Suprapubic skin (tissue), 4 donors: ENCODE measurements around the gene ZCCHC24. TPM values are rescaled to one million over a fixed set of nuclear protein-coding genes. Genes with fewer than 3 reads are reported as not detected.

Source experiments
- DNase-seq, 2 donors: peaks; one replicate each; pipeline ENCODE4 v3.0.0-alpha.2; 2019; ENCODE audit warnings: low spot score in 2 of 2
- H3K27ac ChIP-seq: fragments of 200-600 bp; sonication (generic); one replicate; pipeline ENCODE4 v1.5.1; 2019
- H3K27me3 ChIP-seq: fragments of 200-600 bp; sonication (generic); one replicate; pipeline ENCODE4 v1.5.1; 2019
- H3K36me3 ChIP-seq: fragments of 200-600 bp; sonication (generic); one replicate; pipeline ENCODE4 v1.5.1; 2019
- H3K4me1 ChIP-seq: fragments of 200-600 bp; sonication (generic); one replicate; pipeline ENCODE4 v1.5.1; 2019
- H3K4me3 ChIP-seq: fragments of 200-600 bp; sonication (generic); one replicate; pipeline ENCODE4 v1.5.1; 2019; ENCODE audit warnings: mild to moderate bottlenecking
- H3K9me3 ChIP-seq: fragments of 200-600 bp; sonication (generic); one replicate; pipeline ENCODE4 v1.5.1; 2019
- EP300 ChIP-seq: sonication (generic); formaldehyde crosslinking; IDR thresholded peaks from one replicate; pipeline ENCODE4 v1.6.1; 2017; ENCODE audit warnings: antibody characterized with exemption
- POLR2A ChIP-seq, 2 donors: fragments of 450-650 bp; IDR thresholded peaks; one replicate each; pipeline ENCODE4 v1.6.1; 2017; ENCODE audit warnings: antibody characterized with exemption in 2 of 2, mild to moderate bottlenecking in 2 of 2, moderate library complexity in 2 of 2
- POLR2AphosphoS5 ChIP-seq, 3 donors: sonication (generic); formaldehyde crosslinking; IDR thresholded peaks; one replicate each; pipeline ENCODE4 v1.6.1; 2017; ENCODE audit warnings: antibody characterized with exemption in 3 of 3
- WGBS: methylation state at CpG from one replicate; pipeline ENCODE4 v1.1.5; 2018; 5-methylcytosine and 5-hydroxymethylcytosine counted together
- total RNA-seq, 4 donors: library from RNA; depleted of rRNA; stranded (reverse); fragments of >200 nt; gene quantifications; one replicate each; pipeline ENCODE4 v1.1.0, GENCODE V29; 2016
- TF ChIP-seq, protein P1 (sequence below), 2 donors: fragments of 200-600 bp in 1 of 2; fragments of 450-650 bp in 1 of 2; sonication (generic) in 1 of 2; IDR thresholded peaks; one replicate each; pipeline ENCODE4 v1.5.1; 2016 to 2019; ENCODE audit warnings: antibody characterized with exemption in 2 of 2, mild to moderate bottlenecking in 1 of 2, moderate library complexity in 1 of 2

The ZCCHC24 gene
- total RNA-seq, 4 donors from 2014 or later: 8.9 to 17.3 (median 12.8) TPM

DNA sequence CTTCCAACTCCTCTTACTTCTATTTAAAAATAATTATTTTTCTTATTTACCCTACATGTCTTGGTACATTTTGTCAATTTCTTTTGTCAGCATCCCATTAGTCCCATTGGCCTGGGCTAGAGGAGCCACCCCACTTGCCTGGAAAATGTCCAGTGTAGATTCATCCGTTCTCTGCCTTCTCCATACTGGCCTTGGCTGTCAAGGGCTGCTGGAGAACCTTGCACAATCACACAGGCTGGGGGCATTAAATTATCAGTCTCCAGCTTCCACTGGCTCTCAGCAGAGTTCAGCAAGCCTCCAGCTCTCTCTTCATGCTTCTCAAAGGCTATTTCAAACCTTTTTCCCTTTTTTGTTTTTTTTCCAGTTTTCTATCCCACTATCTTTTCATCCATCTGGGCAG lies 13.8 kb upstream of the ZCCHC24 start:
- no peak for DNase-seq
- WGBS: 52% methylated on average over 1 of the region's 1 CpG
- TF ChIP-seq EP300 (no peak), POLR2A (IDR thresholded peaks at IDR 0.05) (no peak), POLR2AphosphoS5 (IDR thresholded peaks at IDR 0.05) (no peak)
- TF ChIP-seq, protein P1, sequence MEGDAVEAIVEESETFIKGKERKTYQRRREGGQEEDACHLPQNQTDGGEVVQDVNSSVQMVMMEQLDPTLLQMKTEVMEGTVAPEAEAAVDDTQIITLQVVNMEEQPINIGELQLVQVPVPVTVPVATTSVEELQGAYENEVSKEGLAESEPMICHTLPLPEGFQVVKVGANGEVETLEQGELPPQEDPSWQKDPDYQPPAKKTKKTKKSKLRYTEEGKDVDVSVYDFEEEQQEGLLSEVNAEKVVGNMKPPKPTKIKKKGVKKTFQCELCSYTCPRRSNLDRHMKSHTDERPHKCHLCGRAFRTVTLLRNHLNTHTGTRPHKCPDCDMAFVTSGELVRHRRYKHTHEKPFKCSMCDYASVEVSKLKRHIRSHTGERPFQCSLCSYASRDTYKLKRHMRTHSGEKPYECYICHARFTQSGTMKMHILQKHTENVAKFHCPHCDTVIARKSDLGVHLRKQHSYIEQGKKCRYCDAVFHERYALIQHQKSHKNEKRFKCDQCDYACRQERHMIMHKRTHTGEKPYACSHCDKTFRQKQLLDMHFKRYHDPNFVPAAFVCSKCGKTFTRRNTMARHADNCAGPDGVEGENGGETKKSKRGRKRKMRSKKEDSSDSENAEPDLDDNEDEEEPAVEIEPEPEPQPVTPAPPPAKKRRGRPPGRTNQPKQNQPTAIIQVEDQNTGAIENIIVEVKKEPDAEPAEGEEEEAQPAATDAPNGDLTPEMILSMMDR (IDR thresholded peaks at IDR 0.05): no peak

DNA sequence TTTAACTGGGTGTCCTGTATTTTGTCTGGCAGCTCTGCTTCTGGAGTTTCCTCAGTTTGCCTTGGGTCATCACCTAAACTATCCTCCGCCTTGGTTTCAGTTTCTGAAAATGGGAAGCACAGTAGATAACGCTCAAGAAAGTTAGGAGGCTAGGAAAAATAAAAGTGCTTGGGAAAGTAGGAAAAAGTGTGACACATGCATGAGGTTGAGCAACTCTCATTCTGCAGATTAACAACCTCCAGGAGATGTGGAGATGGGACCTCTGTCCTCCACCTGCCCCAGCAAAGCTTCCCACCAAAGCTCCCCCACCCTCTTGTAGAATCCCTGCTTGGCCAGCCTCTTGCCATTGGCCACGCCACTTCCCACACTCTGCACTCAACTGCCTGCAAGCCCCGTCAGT lies 13.1 kb upstream of the ZCCHC24 start:
- Histone ChIP-seq H3K27me3 (no peaks in the 10 kb centered on the region), H3K27ac (no peak overlapping the region), H3K4me3 (no peak overlapping the region), H3K36me3 (no peaks in the 10 kb centered on the region), H3K9me3 (no peaks in the 10 kb centered on the region), H3K4me1 (peaks cover 12% of the 10 kb centered on the region)
- no peak for DNase-seq
- TF ChIP-seq POLR2A (IDR thresholded peaks at IDR 0.05) (no peak), POLR2AphosphoS5 (IDR thresholded peaks at IDR 0.05) (no peak), EP300 (no peak)
- TF ChIP-seq, protein P1 (IDR thresholded peaks at IDR 0.05): no peak
- WGBS: 88% methylated on average over 4 of the region's 4 CpGs

More for the DNA sequence above, 13.8 kb upstream of the ZCCHC24 start:
- Histone ChIP-seq H3K9me3 (no peaks in the 10 kb centered on the region), H3K36me3 (no peaks in the 10 kb centered on the region), H3K27ac (no peak overlapping the region), H3K27me3 (no peaks in the 10 kb centered on the region), H3K4me1 (peaks cover 6% of the 10 kb centered on the region), H3K4me3 (no peak overlapping the region)

DNA sequence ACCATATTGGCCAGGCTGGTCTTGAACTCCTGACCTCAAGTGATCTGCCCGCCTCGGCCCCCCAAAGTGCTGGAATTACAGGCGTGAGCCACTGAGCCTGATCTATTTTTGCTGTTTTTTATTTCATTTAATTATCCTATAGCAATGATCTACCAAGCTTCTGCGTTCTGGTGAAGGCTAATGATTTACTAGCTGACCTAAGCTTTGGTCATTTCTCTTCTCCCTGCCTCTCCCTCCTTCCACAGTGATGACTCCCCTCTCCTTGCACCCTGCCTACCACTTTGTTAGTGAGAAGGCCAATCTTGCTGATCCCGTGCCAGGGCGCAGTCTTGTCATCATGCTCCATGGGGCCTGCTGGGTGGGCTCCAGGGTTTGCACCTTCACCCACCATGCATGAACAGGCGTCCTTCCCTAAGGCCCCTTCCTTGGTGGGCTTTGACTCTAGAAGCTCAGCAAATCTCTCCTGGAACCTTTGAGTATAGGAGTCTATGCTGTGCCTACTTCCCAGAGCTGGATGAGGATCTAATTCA lies 11.9 kb upstream of the ZCCHC24 start:
- Histone ChIP-seq H3K27ac (no peak overlapping the region), H3K27me3 (no peaks in the 10 kb centered on the region), H3K4me1 (peaks cover 12% of the 10 kb centered on the region), H3K4me3 (no peak overlapping the region), H3K36me3 (no peaks in the 10 kb centered on the region), H3K9me3 (no peaks in the 10 kb centered on the region)
- 81% methylated on average over 7 of the region's 7 CpGs for WGBS
- DNase-seq: no peak
- TF ChIP-seq EP300 (no peak), POLR2AphosphoS5 (IDR thresholded peaks at IDR 0.05) (no peak), POLR2A (IDR thresholded peaks at IDR 0.05) (no peak)
- TF ChIP-seq, protein P1 (IDR thresholded peaks at IDR 0.05): no peak

DNA sequence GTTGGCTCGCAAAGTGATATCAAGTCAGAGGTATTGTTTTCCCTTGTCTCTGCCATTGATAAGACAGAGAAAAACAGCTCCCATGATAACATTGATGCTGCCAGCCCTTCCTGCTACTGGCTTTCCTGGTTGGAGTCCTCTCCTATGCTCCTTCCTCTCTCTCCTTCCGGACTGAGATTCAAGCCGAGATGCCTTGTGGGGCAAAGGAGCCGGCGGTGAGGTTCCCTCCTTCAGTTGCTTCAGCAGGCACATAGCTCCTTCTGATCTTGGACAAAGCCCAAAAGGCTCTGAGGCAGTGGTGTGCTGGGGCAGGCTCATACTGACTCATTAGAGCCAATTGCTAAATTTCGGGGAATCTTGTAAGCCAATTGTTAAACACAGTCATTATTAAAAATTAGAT lies 8.8 kb upstream of the ZCCHC24 start:
- Histone ChIP-seq H3K36me3 (no peaks in the 10 kb centered on the region), H3K9me3 (no peaks in the 10 kb centered on the region), H3K4me3 (no peak overlapping the region), H3K27me3 (no peaks in the 10 kb centered on the region), H3K4me1 (peaks cover 17% of the 10 kb centered on the region), H3K27ac (peak overlapping the region; percentile 24)
- TF ChIP-seq, protein P1 (IDR thresholded peaks at IDR 0.05): no peak
- no peak for TF ChIP-seq POLR2AphosphoS5 (IDR thresholded peaks at IDR 0.05)
- no peak for DNase-seq
- WGBS: 24% methylated on average over 6 of the region's 6 CpGs

DNA sequence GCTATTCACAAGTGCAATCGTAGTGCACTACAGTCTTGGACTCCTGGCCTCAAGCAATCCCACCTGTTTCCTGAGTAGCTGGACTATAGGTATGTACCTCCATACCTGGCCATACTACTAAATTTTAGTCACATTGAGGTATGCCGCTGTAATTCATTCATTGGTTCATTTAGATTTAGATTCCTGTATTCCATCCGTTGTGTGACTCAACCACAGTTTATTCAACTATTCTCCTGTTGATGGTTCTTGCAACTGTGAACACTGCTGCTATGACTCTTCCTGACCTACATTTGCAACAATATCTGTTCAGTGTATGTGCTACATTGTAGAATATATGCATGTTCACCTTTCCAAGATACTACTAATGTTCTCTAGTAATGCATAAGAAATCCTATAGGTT lies 8.0 kb upstream of the ZCCHC24 start:
- Histone ChIP-seq H3K4me3 (no peak overlapping the region), H3K9me3 (no peaks in the 10 kb centered on the region), H3K36me3 (no peaks in the 10 kb centered on the region), H3K4me1 (peaks cover 17% of the 10 kb centered on the region), H3K27me3 (no peaks in the 10 kb centered on the region), H3K27ac (no peak overlapping the region)
- DNase-seq: no peak
- TF ChIP-seq, protein P1 (IDR thresholded peaks at IDR 0.05): no peak
- TF ChIP-seq EP300 (no peak), POLR2AphosphoS5 (IDR thresholded peaks at IDR 0.05) (no peak), POLR2A (IDR thresholded peaks at IDR 0.05) (no peak)
- 88% methylated on average over 3 of the region's 3 CpGs for WGBS
